Measurements from ENCODE around the gene ZNF655.

Gene ZNF655

GRCh38 chr7:99615989-99616358 is 57.5 kb downstream of the ZNF655 start:
- DNase-seq, result no peak

- DNase-seq, result peak; percentile 97
Measured at GRCh38 chr7:99616359-99617191, 58.1 kb downstream of the ZNF655 start, which contains the start of gene ZSCAN25. ZSCAN25 (plus strand) TSS chr7:99616946; CDS start chr7:99619607, 2,661 bp downstream.

DNA sequence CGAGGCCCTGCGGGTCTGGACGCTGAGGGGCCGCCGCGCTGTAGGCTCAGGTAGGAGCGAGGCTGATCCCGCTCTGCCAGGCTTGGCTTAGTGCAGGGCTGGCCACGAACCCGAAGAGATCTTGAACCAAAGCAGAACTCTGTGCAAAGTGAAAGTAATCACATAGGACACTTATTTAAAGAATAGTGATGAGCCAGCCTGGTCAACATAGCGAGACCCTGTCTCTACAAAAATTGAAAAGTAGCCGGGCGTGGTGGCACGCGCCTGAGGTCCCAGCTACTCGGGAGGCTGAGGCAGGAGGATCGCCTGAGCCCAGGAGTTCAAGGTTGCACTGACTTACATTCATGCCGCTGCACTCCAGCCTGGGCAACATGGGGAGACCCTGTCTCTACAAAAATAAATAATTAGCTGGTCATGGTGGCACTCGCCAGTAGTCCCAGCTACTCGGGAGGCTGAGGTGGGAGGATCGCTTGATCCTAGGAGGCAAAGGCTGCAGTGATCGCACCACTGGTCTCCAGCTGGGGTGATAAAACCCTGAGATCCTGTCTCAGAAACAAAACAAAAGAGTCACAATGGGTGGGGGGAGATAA is 58.8 kb downstream of the ZNF655 start:
- no peak for DNase-seq

- no peak for DNase-seq
Measured at GRCh38 chr7:99618726-99619125, 60.3 kb downstream of the ZNF655 start.

DNA sequence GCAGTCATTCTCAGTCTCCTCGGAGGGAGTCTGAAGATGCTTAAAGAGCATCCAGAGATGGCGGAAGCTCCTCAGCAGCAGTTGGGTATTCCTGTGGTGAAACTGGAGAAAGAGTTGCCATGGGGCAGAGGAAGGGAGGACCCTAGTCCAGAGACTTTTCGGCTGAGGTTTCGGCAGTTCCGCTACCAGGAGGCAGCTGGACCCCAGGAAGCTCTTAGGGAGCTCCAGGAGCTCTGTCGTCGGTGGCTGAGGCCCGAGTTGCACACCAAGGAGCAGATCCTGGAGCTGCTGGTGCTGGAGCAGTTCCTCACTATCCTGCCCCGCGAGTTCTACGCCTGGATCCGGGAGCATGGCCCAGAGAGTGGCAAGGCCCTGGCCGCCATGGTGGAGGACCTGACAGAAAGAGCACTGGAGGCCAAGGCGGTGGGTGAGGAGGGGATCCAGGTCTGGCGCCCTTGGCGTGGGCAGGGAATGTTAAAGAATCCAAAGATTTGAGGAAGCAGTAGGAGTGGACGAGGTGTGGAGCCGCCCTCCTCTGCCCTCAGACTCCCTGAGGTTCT is 61.2 kb downstream of the ZNF655 start:
- DNase-seq, result no peak

GRCh38 chr7:99621271-99621670 is 62.8 kb downstream of the ZNF655 start:
- no peak for DNase-seq

DNA sequence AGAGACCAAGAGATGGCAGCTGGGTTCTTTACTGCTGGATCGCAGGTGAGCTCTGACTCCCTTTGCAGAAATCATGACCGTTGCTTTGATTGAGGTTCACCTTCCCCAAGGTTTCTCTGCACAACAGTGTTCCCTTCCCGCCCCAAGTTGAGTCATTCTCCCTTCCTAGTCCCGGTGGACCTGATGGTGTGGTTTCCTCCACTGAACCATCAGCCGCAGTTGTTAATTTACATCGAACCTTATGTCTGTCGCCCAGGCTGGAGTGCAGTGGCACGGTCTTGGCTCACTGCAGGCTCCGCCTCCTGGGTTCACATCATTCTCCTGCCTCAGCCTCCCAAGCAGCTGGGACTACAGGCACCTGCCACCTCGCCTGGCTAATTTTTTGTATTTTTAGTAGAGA is 64.2 kb downstream of the ZNF655 start:
- DNase-seq, result no peak

GRCh38 chr7:99623091-99623693 is 64.8 kb downstream of the ZNF655 start:
- DNase-seq, result no peak

- DNase-seq, result no peak
Measured at GRCh38 chr7:99623702-99624447, 65.4 kb downstream of the ZNF655 start.

GRCh38 chr7:99624484-99624883 is 66.0 kb downstream of the ZNF655 start:
- DNase-seq, result no peak

- no peak for DNase-seq
Measured at GRCh38 chr7:99625321-99625720, 66.9 kb downstream of the ZNF655 start.

GRCh38 chr7:99625961-99626360 is 67.5 kb downstream of the ZNF655 start:
- DNase-seq, result no peak
